BJ (cell line): ENCODE measurements around the gene EFNA5. TPM values are rescaled to one million over a fixed set of nuclear protein-coding genes. Genes with fewer than 3 reads are reported as not detected.
"Not testable (repeated sequence)": the region's sequence is repeated elsewhere in the genome, so short reads cannot be mapped to it uniquely, and the experiment has no call there.

ENCODE experiments used
- CTCF ChIA-PET: fragments of 350-600 bp; formaldehyde crosslinking; extraction: SDS; loops from one replicate; lab custom pipeline; 2021; ENCODE audit warnings: antibody characterized with exemption, inconsistent platforms; lab: Yijun Ruan, JAX
- POLR2A ChIA-PET: fragments of 300-600 bp; sonication (Branson Sonifier 250); formaldehyde crosslinking; extraction: SDS; loops from one replicate; lab custom pipeline; 2021; ENCODE audit warnings: antibody characterized with exemption; lab: Charles Lee
- DNase-seq: peaks from one replicate; pipeline ENCODE4 v3.0.0-alpha.2; 2011; ENCODE audit warnings: low read depth
- H3K27me3 ChIP-seq: 2 replicates; pipeline ENCODE4 v1.6.0; 2011; ENCODE audit warnings: low read length; ENCODE audit not compliant: control insufficient read depth, insufficient read depth
- H3K36me3 ChIP-seq: 2 replicates; pipeline ENCODE4 v1.5.1; 2011; ENCODE audit warnings: low read length; ENCODE audit not compliant: control insufficient read depth, insufficient read depth
- H3K4me3 ChIP-seq: 2 replicates; pipeline ENCODE4 v1.5.1; 2011; ENCODE audit warnings: low read depth, mild to moderate bottlenecking, control low read depth, low read length
- CTCF ChIP-seq: IDR thresholded peaks from 2 replicates; pipeline ENCODE4 v1.5.1; 2011; ENCODE audit warnings: low read depth, mild to moderate bottlenecking, control low read depth, inconsistent platforms, low read length, moderate library complexity; ENCODE audit not compliant: insufficient read depth
- polyA plus RNA-seq: library from polyadenylated mRNA; depleted of rRNA; stranded (reverse); fragments of >200 nt; gene quantifications from 2 replicates; pipeline ENCODE4 v1.2.3, GENCODE V29; 2011

The EFNA5 gene
- polyA plus RNA-seq, 1 experiment = 0.67 TPM

- H3K36me3 ChIP-seq = no peaks in the 10 kb centered on the region
- CTCF ChIA-PET = interaction anchor here (0.7 kb wide), 1 partner anchor 233 kb away, joined by 3 read pairs; no protein-coding TSS in a partner anchor
- no peaks in the 10 kb centered on the region for H3K27me3 ChIP-seq
- POLR2A ChIA-PET = no interaction called here
- no peak overlapping the region for H3K4me3 ChIP-seq
- no peak for TF ChIP-seq CTCF
- DNase-seq = no peak
Observed at GRCh38 chr5:107496466-107496865, 174.3 kb downstream of the EFNA5 start.

- CTCF ChIA-PET = interaction anchor here (0.5 kb wide), 1 partner anchor 18 kb away, joined by 3 read pairs; no protein-coding TSS in a partner anchor
- POLR2A ChIA-PET = interaction anchor here (0.7 kb wide), 1 partner anchor 13 kb away, joined by 3 read pairs; no protein-coding TSS in a partner anchor
- not testable (repeated sequence) for H3K27me3 ChIP-seq, DNase-seq, H3K4me3 ChIP-seq, H3K36me3 ChIP-seq
Observed at GRCh38 chr5:107494129-107494528, 176.6 kb downstream of the EFNA5 start.

GRCh38 chr5:107487056-107487542, 183.6 kb downstream of the EFNA5 start:
- no peaks in the 10 kb centered on the region for H3K36me3 ChIP-seq
- POLR2A ChIA-PET = interaction anchor here (0.6 kb wide), 1 partner anchor 97 kb away, joined by 3 read pairs; no protein-coding TSS in a partner anchor
- no peak for TF ChIP-seq CTCF
- CTCF ChIA-PET = no interaction called here
- no peak overlapping the region for H3K4me3 ChIP-seq
- 0 out of 2 replicates have a peak, but pooled peaks cover 1% of the 10 kb centered on the region for H3K27me3 ChIP-seq
- no peak for DNase-seq

- ChIA-PET CTCF (no interaction called here), POLR2A (interaction anchor here (0.6 kb wide), 1 partner anchor 97 kb away, joined by 3 read pairs; no protein-coding TSS in a partner anchor)
- H3K4me3 ChIP-seq = no peak overlapping the region
- no peak for DNase-seq
- no peak for TF ChIP-seq CTCF
- 0 out of 2 replicates have a peak, but pooled peaks cover 1% of the 10 kb centered on the region for H3K27me3 ChIP-seq
- H3K36me3 ChIP-seq = no peaks in the 10 kb centered on the region
Observed at GRCh38 chr5:107486489-107486888, 184.2 kb downstream of the EFNA5 start.

GRCh38 chr5:107485184-107485583, 185.6 kb downstream of the EFNA5 start:
- no peak for DNase-seq
- 0 out of 2 replicates have a peak, but pooled peaks cover 1% of the 10 kb centered on the region for H3K27me3 ChIP-seq
- ChIA-PET CTCF (no interaction called here), POLR2A (no interaction called here)
- TF ChIP-seq CTCF = no peak
- H3K36me3 ChIP-seq = no peaks in the 10 kb centered on the region
- no peak overlapping the region for H3K4me3 ChIP-seq

- TF ChIP-seq CTCF = no peak
- no peak for DNase-seq
- ChIA-PET CTCF (no interaction called here), POLR2A (no interaction called here)
- no peak overlapping the region for H3K4me3 ChIP-seq
- 0 out of 2 replicates have a peak, but pooled peaks cover 1% of the 10 kb centered on the region for H3K27me3 ChIP-seq
- no peaks in the 10 kb centered on the region for H3K36me3 ChIP-seq
Observed at GRCh38 chr5:107484281-107484680, 186.5 kb downstream of the EFNA5 start.
